ENCODE data around the gene TTLL5. TPM values are rescaled to one million over a fixed set of nuclear protein-coding genes. Genes with fewer than 3 reads are reported as not detected.

TTLL5 gene
- total RNA-seq, 1 donor from 2014 or later, result 17.3 TPM

GRCh38 chr14:75734854-75735253 lies 73.8 kb downstream of the TTLL5 start:
- DNase-seq (ENCODE audit: low spot score), result no peak

GRCh38 chr14:75736845-75737485 lies 75.9 kb downstream of the TTLL5 start:
- no peak for DNase-seq (ENCODE audit: low spot score)

DNA sequence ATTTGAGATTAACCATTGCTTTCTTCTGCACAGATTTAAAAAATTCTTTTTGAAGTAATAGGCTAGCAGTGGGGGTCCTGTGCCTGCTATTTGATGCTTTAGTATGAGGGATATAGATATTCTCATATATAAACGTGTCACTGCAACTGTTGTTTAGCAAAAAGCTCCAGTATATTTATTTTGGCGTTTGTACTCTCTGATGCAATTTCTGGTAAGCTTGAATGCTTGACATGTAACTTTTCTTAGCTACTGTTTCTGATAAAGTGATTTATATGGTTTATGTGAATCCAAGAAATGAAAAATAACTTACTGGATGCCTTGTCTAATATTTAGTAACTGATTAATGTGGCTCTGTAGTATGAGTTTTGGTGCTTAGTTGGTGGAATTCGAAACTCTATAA lies 77.1 kb downstream of the TTLL5 start:
- DNase-seq (ENCODE audit: low spot score), result no peak

- DNase-seq (ENCODE audit: low spot score), result no peak
Measured at GRCh38 chr14:75742867-75743266, 81.8 kb downstream of the TTLL5 start.

GRCh38 chr14:75747899-75748298 lies 86.9 kb downstream of the TTLL5 start:
- DNase-seq (ENCODE audit: low spot score), result no peak

DNA sequence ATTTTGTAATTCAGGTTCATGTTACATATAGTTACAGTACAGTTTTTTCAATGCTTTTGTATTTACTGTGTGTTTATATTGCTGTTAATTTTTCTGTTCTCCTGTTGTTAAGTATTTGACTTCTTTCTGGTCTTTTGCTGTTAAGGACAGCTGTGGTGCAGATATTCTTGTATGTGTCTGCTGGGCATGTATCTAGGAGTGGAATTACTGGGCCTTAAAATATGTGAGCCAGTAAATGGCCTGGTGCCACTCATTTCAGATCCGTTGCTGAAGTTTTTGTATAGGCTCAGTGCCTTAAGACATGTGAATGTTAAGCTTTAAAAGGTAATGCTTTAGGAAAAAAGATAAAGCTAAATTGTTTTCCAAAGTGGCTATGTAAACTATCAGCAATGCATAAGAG lies 87.3 kb downstream of the TTLL5 start:
- DNase-seq (ENCODE audit: low spot score), result no peak

- no peak for DNase-seq (ENCODE audit: low spot score)
Measured at GRCh38 chr14:75751296-75751695, 90.2 kb downstream of the TTLL5 start.

- DNase-seq (ENCODE audit: low spot score), result no peak
Measured at GRCh38 chr14:75752086-75752485, 91.0 kb downstream of the TTLL5 start.

- DNase-seq (ENCODE audit: low spot score), result no peak
Measured at GRCh38 chr14:75752907-75753594, 92.0 kb downstream of the TTLL5 start.

DNA sequence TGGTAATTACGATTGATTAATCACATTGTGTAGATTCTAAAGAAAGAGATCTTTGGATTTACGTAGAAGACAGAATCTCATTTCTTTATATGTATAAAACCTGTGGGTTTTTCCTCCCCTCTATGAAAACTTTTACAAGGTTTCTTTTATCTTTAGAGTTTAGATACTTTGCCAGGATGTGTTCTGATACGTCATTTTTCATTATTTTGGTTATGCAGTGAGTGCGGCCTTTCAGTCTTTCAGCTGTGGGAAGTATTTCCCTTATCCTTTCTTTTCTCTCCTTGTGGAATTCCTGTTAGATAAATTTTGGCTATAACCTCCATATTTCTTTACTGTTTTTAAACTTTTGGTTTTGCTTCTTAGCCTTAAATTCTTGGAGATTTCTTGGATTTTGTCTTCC lies 92.7 kb downstream of the TTLL5 start:
- DNase-seq (ENCODE audit: low spot score), result no peak

- DNase-seq (ENCODE audit: low spot score), result no peak
Measured at GRCh38 chr14:75757644-75758402, 96.8 kb downstream of the TTLL5 start.

DNA sequence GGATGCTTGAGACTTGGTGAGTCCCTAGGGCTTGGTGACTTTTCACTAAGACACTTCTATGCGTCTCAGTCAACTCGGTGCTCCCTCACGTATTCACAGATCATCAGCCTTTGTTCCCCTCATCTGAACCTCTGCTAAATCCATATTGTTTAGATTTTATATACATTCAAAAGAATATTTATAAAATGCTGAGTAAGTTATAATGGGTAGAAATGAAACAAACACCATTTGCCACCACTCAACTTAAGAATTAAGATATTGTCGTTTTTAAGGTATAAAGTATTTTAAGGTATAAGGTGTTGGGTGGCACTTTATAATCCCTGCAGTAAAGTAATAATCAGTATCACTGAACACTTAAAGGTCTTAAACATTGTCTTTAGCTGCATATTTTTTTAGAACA lies 103.0 kb downstream of the TTLL5 start:
- no peak for DNase-seq (ENCODE audit: low spot score)

DNA sequence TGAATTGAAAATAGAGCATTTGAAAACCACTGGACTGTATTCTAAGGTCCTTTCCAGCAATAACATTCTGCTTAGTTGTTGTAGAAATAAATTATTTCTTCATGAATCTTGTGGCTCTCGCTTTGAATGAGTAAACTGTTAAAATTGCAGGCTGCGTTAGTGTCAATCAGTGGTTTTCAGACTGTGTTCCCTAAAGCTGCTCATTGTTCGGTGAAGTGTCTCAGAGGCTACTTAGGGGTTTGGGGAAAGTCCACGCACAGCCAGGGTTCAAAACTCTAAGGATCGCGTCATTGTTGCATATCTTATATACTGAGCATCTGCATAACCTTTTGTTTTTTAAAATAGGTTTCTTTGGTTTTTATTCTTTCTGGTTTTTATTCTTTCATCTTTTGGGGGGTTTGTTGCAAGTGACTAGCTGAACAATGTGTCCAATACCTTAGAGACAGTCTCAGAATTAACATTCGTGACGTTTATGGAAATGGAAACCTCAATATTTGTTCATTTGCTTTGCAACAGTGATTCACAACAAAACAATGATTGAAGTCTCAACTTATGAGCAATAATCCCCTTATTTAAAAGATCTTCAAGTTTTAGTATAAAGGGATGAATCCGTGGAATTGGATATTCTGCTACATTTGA lies 108.1 kb downstream of the TTLL5 start:
- no peak for DNase-seq (ENCODE audit: low spot score)

GRCh38 chr14:75770635-75771034 lies 109.6 kb downstream of the TTLL5 start:
- DNase-seq (ENCODE audit: low spot score), result no peak

DNA sequence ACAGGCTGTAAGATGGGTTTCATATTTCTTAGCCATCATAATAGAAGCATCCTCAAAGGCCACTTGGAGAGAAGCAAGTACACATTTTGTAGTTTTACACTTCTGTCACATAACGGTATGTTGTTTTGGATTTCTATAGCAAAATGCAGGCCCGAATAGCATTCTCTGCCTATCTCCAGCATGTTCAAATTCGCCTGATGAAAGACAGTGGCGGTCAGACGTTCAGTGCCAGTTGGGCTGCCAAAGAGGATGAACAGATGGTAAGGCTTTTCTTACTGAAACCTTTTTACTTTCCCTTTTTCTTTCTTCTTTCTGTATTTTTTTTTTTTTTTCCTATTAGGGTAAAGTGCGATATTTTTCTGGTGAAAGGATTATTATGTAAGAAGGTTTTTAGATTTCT lies 110.5 kb downstream of the TTLL5 start:
- DNase-seq (ENCODE audit: low spot score), result no peak

DNA sequence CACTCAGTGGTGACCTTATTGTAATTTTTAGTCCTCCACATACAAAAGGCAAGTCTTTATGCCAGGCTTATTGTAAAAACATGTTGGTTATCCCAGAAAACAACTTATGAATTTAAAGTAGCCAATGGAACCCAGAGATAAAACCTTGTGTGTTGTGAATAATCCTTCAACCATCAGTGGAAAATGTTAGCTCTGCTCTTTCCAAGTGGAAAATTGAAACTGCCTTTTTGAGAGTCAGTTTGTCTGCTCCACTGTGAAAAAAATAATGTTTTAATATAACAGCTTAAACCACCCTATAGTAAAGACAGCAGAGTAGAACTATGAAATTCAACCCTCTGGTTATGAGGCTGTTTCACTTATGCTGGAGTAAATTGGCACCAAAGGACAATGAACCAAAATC lies 112.0 kb downstream of the TTLL5 start:
- no peak for DNase-seq (ENCODE audit: low spot score)

GRCh38 chr14:75781096-75781495 lies 120.0 kb downstream of the TTLL5 start:
- no peak for DNase-seq (ENCODE audit: low spot score)

- no peak for DNase-seq (ENCODE audit: low spot score)
Measured at GRCh38 chr14:75783184-75783583, 122.1 kb downstream of the TTLL5 start.

- DNase-seq (ENCODE audit: low spot score), result no peak
Measured at GRCh38 chr14:75783602-75784313, 122.7 kb downstream of the TTLL5 start.

GRCh38 chr14:75784314-75784686 lies 123.3 kb downstream of the TTLL5 start:
- no peak for DNase-seq (ENCODE audit: low spot score)

GRCh38 chr14:75793806-75794205 lies 132.8 kb downstream of the TTLL5 start:
- no peak for DNase-seq (ENCODE audit: low spot score)
